ENCODE data around the gene ICA1L.
"Not testable (repeated sequence)": the region's sequence is repeated elsewhere in the genome, so short reads cannot be mapped to it uniquely, and the experiment has no call there.

DNA sequence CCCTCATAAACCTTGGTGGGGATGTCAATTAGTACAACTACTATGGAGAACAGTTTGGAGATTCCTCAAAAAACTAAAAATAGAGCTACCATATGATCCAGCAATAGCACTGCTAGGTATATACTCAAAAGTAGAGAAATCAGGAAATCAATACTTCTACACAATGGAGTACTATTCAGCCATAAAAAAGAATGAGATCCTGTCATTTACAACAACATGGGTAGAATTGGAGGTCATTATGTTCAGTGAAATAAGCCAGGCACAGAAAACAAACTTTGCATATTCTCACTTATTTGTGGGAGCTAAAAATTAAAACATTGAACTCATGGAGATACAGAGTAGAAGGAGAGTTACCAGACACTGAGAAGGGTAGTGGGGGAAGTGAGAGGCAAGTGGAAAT lies 33.9 kb upstream of the ICA1L start:
- TF ChIP-seq, protein P1, sequence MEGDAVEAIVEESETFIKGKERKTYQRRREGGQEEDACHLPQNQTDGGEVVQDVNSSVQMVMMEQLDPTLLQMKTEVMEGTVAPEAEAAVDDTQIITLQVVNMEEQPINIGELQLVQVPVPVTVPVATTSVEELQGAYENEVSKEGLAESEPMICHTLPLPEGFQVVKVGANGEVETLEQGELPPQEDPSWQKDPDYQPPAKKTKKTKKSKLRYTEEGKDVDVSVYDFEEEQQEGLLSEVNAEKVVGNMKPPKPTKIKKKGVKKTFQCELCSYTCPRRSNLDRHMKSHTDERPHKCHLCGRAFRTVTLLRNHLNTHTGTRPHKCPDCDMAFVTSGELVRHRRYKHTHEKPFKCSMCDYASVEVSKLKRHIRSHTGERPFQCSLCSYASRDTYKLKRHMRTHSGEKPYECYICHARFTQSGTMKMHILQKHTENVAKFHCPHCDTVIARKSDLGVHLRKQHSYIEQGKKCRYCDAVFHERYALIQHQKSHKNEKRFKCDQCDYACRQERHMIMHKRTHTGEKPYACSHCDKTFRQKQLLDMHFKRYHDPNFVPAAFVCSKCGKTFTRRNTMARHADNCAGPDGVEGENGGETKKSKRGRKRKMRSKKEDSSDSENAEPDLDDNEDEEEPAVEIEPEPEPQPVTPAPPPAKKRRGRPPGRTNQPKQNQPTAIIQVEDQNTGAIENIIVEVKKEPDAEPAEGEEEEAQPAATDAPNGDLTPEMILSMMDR (IDR thresholded peaks at IDR 0.05) = not testable (repeated sequence)
- TF ChIP-seq POLR2A (IDR thresholded peaks at IDR 0.05) = not testable (repeated sequence)

Data from adrenal gland (tissue), 5 donors.